Measurements from ENCODE around the gene GHRH. TPM values are rescaled to one million over a fixed set of nuclear protein-coding genes. Genes with fewer than 3 reads are reported as not detected.

GHRH gene
- total RNA-seq, 1 experiment from 2014 or later = not detected

GRCh38 chr20:37273988-37274387 is 12.4 kb upstream of the GHRH start:
- TF ChIP-seq CTCF (IDR thresholded peaks at IDR 0.05) = no peak
- H3K4me1 ChIP-seq (ENCODE audit: control insufficient read depth, insufficient read depth, low read length) = peaks cover 4% of the 10 kb centered on the region; the same call in 1 of the 2 replicates
- in situ Hi-C loops (cut with HindIII; ENCODE audit: low pct_unique_long_range_greater_than_20kb, low sequenced_read_pairs) = no loop called here
- no peaks in the 10 kb centered on the region for H3K27me3 ChIP-seq (ENCODE audit: control insufficient read depth, insufficient read depth, low read length)
- intact Hi-C loops (cut with micrococcal nuclease; ENCODE audit: unreplicated experiment) = no loop called here
- H3K27ac ChIP-seq (ENCODE audit: low read length) = no peak overlapping the region
- DNase-seq (ENCODE audit: low read depth, low spot score) (no peak), ATAC-seq (no peak)
- no peak overlapping the region for H3K4me3 ChIP-seq (ENCODE audit: low read depth in 2 of 2, low read length in 2 of 2)
- H3K9me3 ChIP-seq (ENCODE audit: control insufficient read depth, insufficient read depth, low read depth, low read length) = no peaks in the 10 kb centered on the region
- H3K36me3 ChIP-seq (ENCODE audit: control insufficient read depth, insufficient read depth, low read length) = no peaks in the 10 kb centered on the region
- ChIA-PET CTCF (no interaction called here), POLR2A (no interaction called here)
- BruUV-seq (replicated peaks) = no TSS peak

- intact Hi-C loops (cut with micrococcal nuclease; ENCODE audit: unreplicated experiment) (no loop called here), in situ Hi-C loops (cut with HindIII; ENCODE audit: low pct_unique_long_range_greater_than_20kb, low sequenced_read_pairs) (no loop called here)
- no peaks in the 10 kb centered on the region for H3K4me1 ChIP-seq (ENCODE audit: control insufficient read depth, insufficient read depth, low read length)
- TF ChIP-seq CTCF (IDR thresholded peaks at IDR 0.05) (no peak), POLR2AphosphoS5 (IDR thresholded peaks at IDR 0.05; ENCODE audit: low read depth, low read length) (no peak), REST (IDR thresholded peaks at IDR 0.05; ENCODE audit: insufficient read depth in 1 of 2, low read depth in 2 of 2, low read length in 1 of 2) (no peak), TCF7L2 (IDR thresholded peaks at IDR 0.05; ENCODE audit: low read depth, low read length) (no peak), SIN3A (IDR thresholded peaks at IDR 0.05; ENCODE audit: borderline replicate concordance, insufficient read depth, low read depth, low read length) (no peak)
- no peaks in the 10 kb centered on the region for H3K36me3 ChIP-seq (ENCODE audit: control insufficient read depth, insufficient read depth, low read length)
- H3K9me3 ChIP-seq (ENCODE audit: control insufficient read depth, insufficient read depth, low read depth, low read length) = no peaks in the 10 kb centered on the region
- DNase-seq (ENCODE audit: low read depth, low spot score) = no peak
- ChIA-PET CTCF (no interaction called here), POLR2A (no interaction called here)
- H3K27me3 ChIP-seq (ENCODE audit: control insufficient read depth, insufficient read depth, low read length) = no peaks in the 10 kb centered on the region
- ATAC-seq = no peak
- H3K4me3 ChIP-seq (ENCODE audit: low read depth in 2 of 2, low read length in 2 of 2) = no peak overlapping the region
- no peak overlapping the region for H3K27ac ChIP-seq (ENCODE audit: low read length)
- no TSS peak for BruUV-seq (replicated peaks)
These were observed 9.8 kb upstream of the GHRH start for GRCh38 chr20:37271421-37271768.
